IPS-NIHi11 (cell line): ENCODE measurements around the gene TENT4A.

Experiments
- DNase-seq: peaks from one replicate; pipeline ENCODE4 v3.0.0; 2012; ENCODE audit warnings: mixed read lengths, low spot score

TENT4A gene

DNA sequence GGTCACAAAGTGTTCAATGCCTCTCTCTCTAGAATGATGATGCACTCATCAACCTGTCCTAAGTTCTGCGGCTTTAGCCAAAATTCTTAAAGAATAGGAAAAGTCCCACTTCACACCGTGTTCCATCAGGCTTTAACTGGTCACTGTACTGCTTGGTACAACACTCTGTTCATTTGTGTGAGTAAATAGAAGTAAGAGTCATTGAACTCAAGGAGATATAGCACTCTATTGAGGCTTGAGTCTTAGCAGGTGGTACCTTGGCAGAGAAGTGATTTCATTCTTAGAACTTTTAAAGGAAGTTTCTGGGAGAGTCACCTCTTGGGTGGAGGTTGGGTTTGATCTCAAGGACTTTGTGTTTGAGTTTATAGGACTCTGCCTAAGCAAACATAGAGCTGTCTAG lies 92.6 kb downstream of the TENT4A start:
- no peak for DNase-seq
